KOPT-K1 (cell line): ENCODE measurements around the gene CNNM2.

ENCODE experiments used
- H3K27ac ChIP-seq: fragments of 200-600 bp; sonication (generic); 2 replicates; pipeline ENCODE4 v1.5.1; 2016; ENCODE audit warnings: antibody characterized with exemption, mild to moderate bottlenecking, low read depth, low read length; ENCODE audit not compliant: poor library complexity, severe bottlenecking
- H3K36me3 ChIP-seq: fragments of 200-600 bp; sonication (generic); 2 replicates; pipeline ENCODE4 v1.5.1; 2017; ENCODE audit warnings: antibody characterized with exemption, mild to moderate bottlenecking, low read length, moderate library complexity; ENCODE audit not compliant: insufficient read depth
- H3K9me3 ChIP-seq: fragments of 200-600 bp; sonication (generic); 2 replicates; pipeline ENCODE4 v1.5.1; 2017; ENCODE audit warnings: antibody characterized with exemption, low read length, mild to moderate bottlenecking; ENCODE audit not compliant: insufficient read depth, poor library complexity, severe bottlenecking

The CNNM2 gene

GRCh38 chr10:103078309-103078615 is 160.2 kb downstream of the CNNM2 start:
- Histone ChIP-seq H3K9me3 (no peaks in the 10 kb centered on the region), H3K27ac (no peak overlapping the region), H3K36me3 (peaks cover 8% of the 10 kb centered on the region)

DNA sequence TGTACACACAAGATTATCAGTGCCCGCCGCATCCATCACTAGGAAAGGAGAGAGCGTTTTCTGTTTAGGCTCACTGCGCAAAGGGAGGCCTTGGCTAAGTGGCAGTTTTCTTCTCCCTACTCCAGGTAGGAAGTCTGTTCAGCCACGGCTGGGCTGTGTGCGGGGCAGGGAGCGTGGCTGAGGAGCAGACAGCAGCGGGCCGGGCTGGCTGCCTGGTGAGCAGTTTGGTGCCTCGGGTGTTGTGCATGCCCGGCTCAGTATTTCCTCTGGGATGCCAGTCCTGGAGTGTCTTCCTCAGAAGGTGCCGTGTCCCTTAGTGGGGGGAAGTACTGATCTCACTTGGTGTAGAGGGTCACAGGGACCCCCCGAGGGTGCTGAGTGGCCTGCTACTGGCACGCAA is 160.6 kb downstream of the CNNM2 start:
- Histone ChIP-seq H3K36me3 (peaks cover 13% of the 10 kb centered on the region), H3K27ac (no peak overlapping the region), H3K9me3 (no peaks in the 10 kb centered on the region)

- peaks cover 17% of the 10 kb centered on the region for H3K36me3 ChIP-seq
- H3K27ac ChIP-seq, result no peak overlapping the region
- no peaks in the 10 kb centered on the region for H3K9me3 ChIP-seq
These were observed 161.0 kb downstream of the CNNM2 start for GRCh38 chr10:103079100-103079499.

- Histone ChIP-seq H3K36me3 (peaks cover 25% of the 10 kb centered on the region), H3K27ac (no peak overlapping the region), H3K9me3 (no peaks in the 10 kb centered on the region)
These were observed 161.9 kb downstream of the CNNM2 start for GRCh38 chr10:103079946-103080345.

DNA sequence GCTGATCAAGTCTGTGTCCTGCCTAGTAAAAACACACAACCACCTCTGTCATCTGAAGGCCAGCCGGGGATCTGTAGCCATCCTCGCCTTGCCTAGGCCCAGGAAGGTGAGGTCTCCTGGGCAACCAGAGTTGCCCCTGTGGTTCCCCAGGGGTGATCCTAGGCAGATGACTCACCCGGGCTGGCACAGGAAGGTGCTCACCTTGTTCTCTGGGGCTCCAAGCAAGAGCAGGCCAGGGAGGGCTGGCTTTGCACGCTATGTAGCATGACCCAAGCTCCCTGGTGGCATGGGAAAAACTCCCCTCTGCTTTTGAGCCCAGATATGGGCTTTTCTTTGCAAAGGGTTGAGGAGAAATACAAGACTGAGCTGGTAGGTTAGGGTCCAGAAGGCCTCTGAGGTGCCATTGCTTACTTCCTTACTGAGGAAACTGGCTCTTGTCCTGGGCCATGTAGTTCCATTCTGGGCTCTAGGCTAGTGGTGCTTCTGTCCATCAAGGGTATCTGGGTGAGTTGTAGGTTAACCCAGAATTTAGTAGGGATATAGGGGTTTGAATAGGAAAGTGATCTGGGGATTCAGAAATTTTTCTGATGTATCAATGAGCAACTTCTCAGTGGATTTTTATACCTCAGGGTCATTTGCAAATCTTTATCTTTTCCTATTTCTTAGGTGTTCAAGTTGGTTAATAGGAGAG is 162.9 kb downstream of the CNNM2 start:
- Histone ChIP-seq H3K36me3 (peaks cover 36% of the 10 kb centered on the region), H3K27ac (no peak overlapping the region), H3K9me3 (no peaks in the 10 kb centered on the region)

DNA sequence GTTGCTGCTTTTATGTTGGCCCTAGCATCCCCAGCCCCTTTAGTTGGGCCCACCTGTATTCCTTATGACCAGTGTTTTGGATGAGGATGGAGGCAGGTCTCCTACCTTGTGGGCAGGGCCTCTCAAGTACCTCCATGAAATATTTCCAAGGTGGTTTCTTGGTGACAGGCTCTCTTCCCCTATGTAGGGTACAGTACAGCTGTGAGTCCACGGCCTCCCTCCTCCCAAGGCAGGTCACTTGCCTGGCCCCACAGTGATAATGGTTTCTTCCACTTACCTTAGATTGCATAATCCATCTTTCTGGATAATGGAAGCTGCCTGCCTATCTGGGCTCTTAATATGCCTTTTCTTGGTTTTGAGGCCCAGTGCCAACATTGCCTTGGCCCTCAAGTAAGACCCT is 164.6 kb downstream of the CNNM2 start:
- peaks cover 52% of the 10 kb centered on the region for H3K36me3 ChIP-seq
- no peaks in the 10 kb centered on the region for H3K9me3 ChIP-seq
- H3K27ac ChIP-seq, result no peak overlapping the region

GRCh38 chr10:103083266-103083976 is 165.3 kb downstream of the CNNM2 start:
- no peak overlapping the region for H3K27ac ChIP-seq
- peaks cover 59% of the 10 kb centered on the region for H3K36me3 ChIP-seq
- no peaks in the 10 kb centered on the region for H3K9me3 ChIP-seq

DNA sequence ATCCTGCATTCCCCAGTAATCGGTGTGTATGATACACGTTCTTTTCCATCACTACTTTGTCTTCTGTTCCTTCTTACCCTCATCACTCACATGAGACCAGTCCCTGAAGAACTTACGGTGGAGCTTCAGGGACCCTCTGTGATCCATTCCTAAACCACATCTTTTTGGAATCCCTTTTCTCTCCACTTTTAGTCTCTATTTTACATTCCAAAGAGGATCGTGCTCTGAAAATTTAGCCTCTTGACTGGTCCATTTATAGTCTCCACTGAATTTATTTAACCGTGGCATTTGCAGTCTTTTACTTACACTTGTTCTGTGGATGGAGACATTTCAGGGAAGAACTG is 165.9 kb downstream of the CNNM2 start:
- Histone ChIP-seq H3K27ac (no peak overlapping the region), H3K36me3 (peaks cover 64% of the 10 kb centered on the region), H3K9me3 (no peaks in the 10 kb centered on the region)

- Histone ChIP-seq H3K27ac (no peak overlapping the region), H3K9me3 (no peaks in the 10 kb centered on the region), H3K36me3 (peaks cover 87% of the 10 kb centered on the region)
These were observed 168.2 kb downstream of the CNNM2 start for GRCh38 chr10:103086261-103086660.

DNA sequence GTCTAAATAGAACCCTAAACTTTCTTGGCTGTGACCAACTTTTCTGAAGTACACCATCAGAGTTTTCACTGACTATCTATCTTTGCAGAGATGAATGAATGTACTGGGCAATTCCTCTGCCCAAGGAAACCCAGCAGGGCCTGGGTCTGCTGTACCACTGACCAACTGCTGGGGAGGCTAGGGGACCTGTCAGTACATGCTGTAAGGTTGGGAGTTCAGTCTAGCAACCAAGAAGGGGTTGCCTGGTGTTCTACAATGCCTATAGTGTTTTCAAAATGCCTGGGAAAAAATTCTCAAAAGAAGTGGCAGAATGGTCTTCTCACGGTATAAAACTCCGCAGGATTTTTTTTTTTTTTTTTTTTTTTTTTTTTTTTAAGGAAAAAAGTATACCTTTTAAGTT is 168.7 kb downstream of the CNNM2 start:
- no peak overlapping the region for H3K27ac ChIP-seq
- peaks cover 93% of the 10 kb centered on the region for H3K36me3 ChIP-seq

DNA sequence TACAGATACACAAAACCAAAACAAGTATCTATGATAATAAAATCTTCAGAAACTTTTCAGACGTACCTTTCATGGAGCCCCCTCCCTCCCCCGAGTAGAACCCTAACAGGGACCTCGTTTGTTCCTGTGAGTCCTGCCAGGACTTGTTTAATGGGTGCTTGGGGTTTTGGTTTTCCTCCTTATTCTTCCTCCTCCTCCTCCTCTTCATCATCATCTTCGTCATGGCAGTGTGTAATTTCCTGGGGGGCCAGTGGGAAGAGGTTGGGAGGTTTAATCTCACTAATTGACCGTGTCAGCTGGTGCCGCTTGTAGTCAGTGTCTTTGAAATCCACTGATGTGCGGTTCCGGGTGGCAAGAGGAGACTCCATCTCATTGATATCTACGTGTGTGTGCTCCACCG is 171.4 kb downstream of the CNNM2 start:
- Histone ChIP-seq H3K27ac (no peak overlapping the region), H3K36me3 (peaks cover 99% of the 10 kb centered on the region), H3K9me3 (no peaks in the 10 kb centered on the region)

More for the DNA sequence above, 168.7 kb downstream of the CNNM2 start:
- H3K9me3 ChIP-seq, result no peaks in the 10 kb centered on the region

DNA sequence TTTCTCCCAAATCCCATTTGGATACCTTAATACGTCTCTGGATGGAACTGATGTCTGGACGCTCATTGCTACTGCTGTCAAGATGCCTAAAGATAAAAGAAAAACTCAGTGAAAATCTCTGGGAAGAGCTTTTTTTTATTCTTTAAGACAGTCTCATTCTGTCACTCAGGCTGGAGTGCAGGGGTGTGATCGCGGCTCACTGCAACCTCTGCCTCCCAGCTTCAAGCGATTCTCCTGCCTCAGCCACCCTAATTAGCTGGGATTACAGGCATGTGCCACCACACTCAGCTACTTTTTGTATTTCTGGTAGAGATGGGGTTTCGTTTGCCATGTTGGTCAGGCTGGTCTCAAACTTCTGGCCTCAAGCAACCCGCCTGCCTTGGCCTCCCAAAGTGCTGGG is 172.8 kb downstream of the CNNM2 start:
- Histone ChIP-seq H3K9me3 (no peaks in the 10 kb centered on the region), H3K27ac (no peak overlapping the region), H3K36me3 (peaks cover 99% of the 10 kb centered on the region)

DNA sequence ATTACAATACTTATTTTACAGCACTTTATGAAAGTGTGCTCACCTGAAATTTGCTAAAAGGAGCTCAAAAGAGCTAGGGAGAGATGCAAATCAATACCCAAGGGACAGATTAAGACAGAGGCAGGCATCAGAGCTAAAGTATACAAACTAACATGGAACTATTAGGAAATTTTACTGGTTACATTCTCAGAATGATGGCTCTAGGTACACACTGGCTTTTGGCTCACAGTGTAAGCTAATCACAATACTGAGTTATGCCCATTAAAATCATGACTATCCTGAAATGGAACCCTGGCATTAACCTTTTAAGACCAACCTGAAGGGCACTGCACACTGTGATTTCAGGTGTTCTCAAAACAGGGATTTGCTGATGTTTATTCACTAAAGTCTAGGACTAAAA is 176.9 kb downstream of the CNNM2 start:
- Histone ChIP-seq H3K27ac (no peak overlapping the region), H3K9me3 (no peaks in the 10 kb centered on the region), H3K36me3 (peaks cover 97% of the 10 kb centered on the region)

DNA sequence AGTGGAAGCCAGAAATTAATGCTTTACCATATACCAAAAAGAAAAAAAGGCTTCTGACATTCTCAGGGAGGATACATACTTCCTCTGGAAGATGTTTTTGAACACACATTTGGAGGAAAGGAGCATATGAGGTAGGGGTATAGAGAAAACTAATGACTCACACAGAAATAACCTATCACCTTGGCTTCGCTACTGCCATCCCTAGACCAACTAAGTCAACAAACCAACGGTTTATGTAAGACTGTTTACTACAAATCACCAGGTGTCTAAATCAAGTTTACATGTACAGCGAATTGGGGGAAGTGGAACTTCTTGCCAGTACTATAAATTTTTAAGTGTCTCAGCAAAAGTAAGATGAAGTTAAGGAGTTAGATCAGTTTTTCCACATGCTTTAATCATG is 178.0 kb downstream of the CNNM2 start:
- H3K36me3 ChIP-seq, result peaks cover 97% of the 10 kb centered on the region
- H3K27ac ChIP-seq, result no peak overlapping the region
- H3K9me3 ChIP-seq, result no peaks in the 10 kb centered on the region

- H3K27ac ChIP-seq, result no peak overlapping the region
- H3K36me3 ChIP-seq, result peaks cover 97% of the 10 kb centered on the region
- H3K9me3 ChIP-seq, result no peaks in the 10 kb centered on the region
These were observed 180.1 kb downstream of the CNNM2 start for GRCh38 chr10:103098240-103098639.

DNA sequence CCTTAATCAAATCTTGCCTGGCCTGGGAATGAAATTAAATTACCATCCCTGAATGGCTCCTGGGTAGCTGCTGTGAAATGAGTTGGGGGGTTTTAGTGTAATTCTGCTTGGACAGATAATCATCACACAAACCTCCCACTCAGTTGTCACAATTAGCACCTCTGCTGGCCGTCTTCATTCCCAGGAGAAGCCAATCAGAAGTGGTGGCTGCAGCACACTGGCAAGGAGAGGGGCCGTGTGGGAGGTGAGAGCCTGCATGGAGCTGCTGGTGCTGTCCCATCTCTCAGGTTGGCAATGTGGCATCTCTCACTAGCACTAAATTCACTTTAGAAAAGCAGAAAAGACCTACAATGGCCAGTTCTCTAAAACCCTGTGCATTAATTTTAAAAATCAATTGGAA is 182.5 kb downstream of the CNNM2 start:
- Histone ChIP-seq H3K27ac (no peak overlapping the region), H3K9me3 (no peaks in the 10 kb centered on the region), H3K36me3 (peaks cover 97% of the 10 kb centered on the region)
